ENCODE measurements around the gene DZIP1. TPM values are rescaled to one million over a fixed set of nuclear protein-coding genes. Genes with fewer than 3 reads are reported as not detected.

The DZIP1 gene
- polyA plus RNA-seq, 3 donors from 2014 or later = not detected

GRCh38 chr13:95660981-95661581, 16.6 kb upstream of the DZIP1 start:
- Mint-ChIP-seq H3K27ac (no peak overlapping the region), H3K27me3 (ENCODE audit: low read depth in 3 of 3) (peaks cover 2 to 19% (median 13%) of the 10 kb centered on the region in 3 donors), H3K9me3 (peaks cover 12 to 22% (median 17%) of the 10 kb centered on the region in 6 donors), H3K4me3 (no peak overlapping the region), H3K4me1 (no peaks in the 10 kb centered on the region), H3K36me3 (peaks cover 0 to 6% (median 0%) of the 10 kb centered on the region in 3 donors)
- peak in 2 of 3 donors; percentile 15 to 20 for DNase-seq

- Mint-ChIP-seq H3K4me1 (no peaks in the 10 kb centered on the region), H3K9me3 (peaks cover 1 to 7% (median 4%) of the 10 kb centered on the region in 6 donors), H3K27me3 (ENCODE audit: low read depth in 3 of 3) (peaks cover 2 to 15% (median 11%) of the 10 kb centered on the region in 3 donors), H3K4me3 (no peak overlapping the region), H3K27ac (no peak overlapping the region), H3K36me3 (no peaks in the 10 kb centered on the region)
- no peak for DNase-seq
These were observed 15.0 kb upstream of the DZIP1 start for GRCh38 chr13:95659500-95659899.

DNA sequence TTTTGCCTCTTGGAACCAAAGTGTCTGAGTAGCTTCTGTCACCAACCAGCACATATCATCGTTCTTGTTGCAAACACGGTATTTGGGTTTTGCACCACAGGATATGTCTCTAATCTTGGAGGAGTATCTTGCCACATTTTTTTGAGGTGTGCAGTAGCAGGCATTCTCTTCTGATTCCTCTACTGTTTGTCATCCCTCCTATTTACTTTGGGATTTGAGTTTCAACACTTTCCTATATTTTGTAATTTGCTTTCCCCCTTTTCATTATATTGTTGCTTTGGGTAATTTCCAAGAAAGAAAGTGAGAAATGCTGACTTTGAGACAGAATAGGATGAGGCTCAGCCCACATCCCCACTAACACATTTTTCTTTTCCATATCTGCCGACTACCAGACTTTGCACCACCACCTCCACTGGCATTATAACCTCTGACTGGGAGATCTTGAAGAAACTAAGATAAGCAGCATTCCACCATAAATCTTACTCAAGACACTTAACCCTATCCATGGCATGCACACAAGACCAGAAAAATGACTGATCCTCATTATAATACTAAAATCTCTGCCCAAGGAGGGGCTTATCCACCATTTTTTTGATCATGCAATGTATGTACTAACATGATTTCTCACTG, 12.0 kb upstream of the DZIP1 start:
- Mint-ChIP-seq H3K27me3 (ENCODE audit: low read depth in 3 of 3) (peaks cover 2 to 7% (median 4%) of the 10 kb centered on the region in 3 donors), H3K9me3 (no peaks in the 10 kb centered on the region), H3K4me3 (no peak overlapping the region), H3K36me3 (no peaks in the 10 kb centered on the region), H3K4me1 (no peaks in the 10 kb centered on the region), H3K27ac (no peak overlapping the region)
- no peak for DNase-seq

- Mint-ChIP-seq H3K9me3 (no peaks in the 10 kb centered on the region), H3K4me3 (no peak overlapping the region), H3K4me1 (no peaks in the 10 kb centered on the region), H3K36me3 (no peaks in the 10 kb centered on the region), H3K27ac (no peak overlapping the region), H3K27me3 (ENCODE audit: low read depth in 3 of 3) (peaks cover 0 to 4% (median 2%) of the 10 kb centered on the region in 3 donors)
- no peak for DNase-seq
These were observed 8.3 kb upstream of the DZIP1 start for GRCh38 chr13:95652821-95653220.

- no peak for DNase-seq
- H3K9me3 Mint-ChIP-seq = no peaks in the 10 kb centered on the region
- peaks cover 2 to 6% (median 3%) of the 10 kb centered on the region in 3 donors for H3K27me3 Mint-ChIP-seq (ENCODE audit: low read depth in 3 of 3)
- H3K27ac Mint-ChIP-seq = no peak overlapping the region
- no peak overlapping the region for H3K4me3 Mint-ChIP-seq
- no peaks in the 10 kb centered on the region for H3K36me3 Mint-ChIP-seq
- no peaks in the 10 kb centered on the region for H3K4me1 Mint-ChIP-seq
These were observed 7.8 kb upstream of the DZIP1 start for GRCh38 chr13:95652244-95652764.

- no peak for DNase-seq
- Mint-ChIP-seq H3K27ac (no peak overlapping the region), H3K4me3 (no peak overlapping the region), H3K36me3 (no peaks in the 10 kb centered on the region), H3K9me3 (no peaks in the 10 kb centered on the region), H3K4me1 (no peaks in the 10 kb centered on the region), H3K27me3 (ENCODE audit: low read depth in 3 of 3) (peaks cover 3 to 6% (median 4%) of the 10 kb centered on the region in 3 donors)
These were observed 6.2 kb upstream of the DZIP1 start for GRCh38 chr13:95650696-95651095.

GRCh38 chr13:95647321-95647720, 2.8 kb upstream of the DZIP1 start:
- peaks cover 8 to 16% of the 10 kb centered on the region in 2 donors for H3K4me1 Mint-ChIP-seq
- H3K27ac Mint-ChIP-seq = no peak overlapping the region
- H3K9me3 Mint-ChIP-seq = no peaks in the 10 kb centered on the region
- no peak for DNase-seq
- no peaks in the 10 kb centered on the region for H3K36me3 Mint-ChIP-seq
- peaks cover 7 to 10% (median 9%) of the 10 kb centered on the region in 3 donors for H3K27me3 Mint-ChIP-seq (ENCODE audit: low read depth in 3 of 3)
- no peak overlapping the region for H3K4me3 Mint-ChIP-seq

DNA sequence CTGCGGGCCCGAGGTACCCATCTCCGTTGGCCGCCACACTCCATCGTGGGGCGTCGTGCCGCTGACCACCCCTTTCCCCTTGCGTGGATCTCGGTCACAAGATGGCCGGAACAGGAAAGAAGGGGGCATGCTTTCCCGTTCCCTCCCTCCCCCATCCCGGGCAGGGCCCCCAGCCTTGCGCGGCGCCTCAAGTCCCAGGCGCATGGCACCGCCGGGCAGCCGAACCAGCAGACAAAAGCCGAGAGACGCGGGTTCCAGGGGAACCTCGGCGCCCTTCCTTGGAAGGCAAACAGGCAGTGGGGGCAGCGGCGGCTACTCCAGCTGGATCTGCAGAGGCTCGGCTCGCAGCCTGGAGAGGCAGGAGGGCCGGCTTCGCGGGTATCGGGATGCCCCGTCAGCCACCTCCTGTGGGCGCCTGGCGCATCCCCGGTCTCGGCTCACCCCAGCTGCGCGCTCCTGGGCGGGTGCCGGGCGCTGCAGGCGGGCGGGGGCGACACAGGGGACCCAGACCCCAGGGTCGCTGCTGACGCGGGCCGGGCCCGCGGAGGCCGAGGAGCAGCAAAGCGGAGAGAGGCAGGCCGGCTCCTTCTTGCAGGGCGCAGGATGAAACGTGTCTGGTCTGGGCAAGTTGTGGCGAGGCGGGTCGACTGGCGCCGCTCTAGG, 439 bp downstream of the DZIP1 start:
- H3K36me3 Mint-ChIP-seq = no peaks in the 10 kb centered on the region
- H3K27me3 Mint-ChIP-seq (ENCODE audit: low read depth in 3 of 3) = peaks cover 9 to 19% (median 13%) of the 10 kb centered on the region in 3 donors
- H3K9me3 Mint-ChIP-seq = no peaks in the 10 kb centered on the region
- no peak overlapping the region for H3K27ac Mint-ChIP-seq
- no peak overlapping the region for H3K4me3 Mint-ChIP-seq
- no peak for DNase-seq
- H3K4me1 Mint-ChIP-seq = peaks cover 8 to 16% of the 10 kb centered on the region in 2 donors

DNA sequence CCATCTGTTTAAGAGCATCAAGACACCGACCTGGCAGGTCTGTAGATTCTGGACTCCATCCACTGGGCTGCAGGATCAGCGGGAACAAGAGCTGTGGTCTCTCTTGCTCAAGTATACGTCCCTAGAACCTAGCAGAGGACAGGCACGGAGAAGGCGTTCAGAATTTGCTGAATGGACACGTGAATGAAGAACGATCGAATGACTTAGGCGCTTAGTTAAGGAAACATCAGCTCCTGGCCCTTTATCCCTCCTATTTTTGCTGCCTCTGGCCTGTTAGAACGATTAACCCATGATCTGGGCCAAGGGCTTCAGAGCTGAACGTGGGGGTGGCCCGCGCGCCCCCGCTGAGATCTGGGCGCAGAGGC, 953 bp downstream of the DZIP1 start:
- H3K4me1 Mint-ChIP-seq = peaks cover 8 to 16% of the 10 kb centered on the region in 2 donors
- no peak for DNase-seq
- peak overlapping the region in 3 of 5 donors; percentile 6 to 52 (median 42) for H3K4me3 Mint-ChIP-seq
- no peaks in the 10 kb centered on the region for H3K9me3 Mint-ChIP-seq
- no peak overlapping the region for H3K27ac Mint-ChIP-seq
- H3K27me3 Mint-ChIP-seq (ENCODE audit: low read depth in 3 of 3) = peaks cover 9 to 19% (median 13%) of the 10 kb centered on the region in 3 donors
- no peaks in the 10 kb centered on the region for H3K36me3 Mint-ChIP-seq

- Mint-ChIP-seq H3K4me3 (no peak overlapping the region), H3K36me3 (no peaks in the 10 kb centered on the region), H3K9me3 (no peaks in the 10 kb centered on the region), H3K4me1 (peaks cover 8 to 16% of the 10 kb centered on the region in 2 donors), H3K27me3 (ENCODE audit: low read depth in 3 of 3) (peaks cover 9 to 19% (median 13%) of the 10 kb centered on the region in 3 donors), H3K27ac (no peak overlapping the region)
- no peak for DNase-seq
These were observed 1.5 kb downstream of the DZIP1 start for GRCh38 chr13:95642999-95643398.

DNA sequence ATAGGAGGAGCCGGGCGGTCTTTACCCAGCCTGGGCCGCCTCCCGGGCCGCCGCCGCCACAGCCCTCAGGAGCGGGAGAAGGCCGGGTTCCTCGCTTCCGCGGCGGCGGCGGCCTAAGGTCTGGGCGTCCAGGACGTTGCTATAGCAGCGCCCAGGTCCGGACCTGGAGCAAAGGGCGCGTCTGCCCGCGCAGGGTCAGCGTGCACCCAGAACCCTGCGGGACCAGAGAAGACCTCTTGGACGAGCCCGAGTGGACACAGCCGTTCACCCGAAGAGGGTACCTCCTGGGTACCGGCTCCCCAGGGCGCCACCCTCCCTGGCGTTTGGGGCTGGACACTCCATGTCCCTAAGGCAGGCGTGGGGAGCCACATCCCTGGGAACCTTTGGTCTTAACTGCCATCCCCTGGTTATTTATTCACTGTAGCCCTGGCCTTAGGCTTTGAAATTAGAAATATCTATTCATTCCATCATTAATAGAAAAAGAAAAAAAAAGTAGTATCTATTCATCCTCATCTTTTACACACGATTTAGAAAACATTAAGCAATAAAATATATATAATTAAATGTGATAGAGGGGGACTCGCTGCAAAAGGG, 2.4 kb downstream of the DZIP1 start:
- Mint-ChIP-seq H3K4me3 (no peak overlapping the region), H3K4me1 (peaks cover 8 to 16% of the 10 kb centered on the region in 2 donors), H3K27ac (no peak overlapping the region), H3K27me3 (ENCODE audit: low read depth in 3 of 3) (peaks cover 7 to 15% (median 13%) of the 10 kb centered on the region in 3 donors), H3K36me3 (no peaks in the 10 kb centered on the region), H3K9me3 (no peaks in the 10 kb centered on the region)
- DNase-seq = no peak

DNA sequence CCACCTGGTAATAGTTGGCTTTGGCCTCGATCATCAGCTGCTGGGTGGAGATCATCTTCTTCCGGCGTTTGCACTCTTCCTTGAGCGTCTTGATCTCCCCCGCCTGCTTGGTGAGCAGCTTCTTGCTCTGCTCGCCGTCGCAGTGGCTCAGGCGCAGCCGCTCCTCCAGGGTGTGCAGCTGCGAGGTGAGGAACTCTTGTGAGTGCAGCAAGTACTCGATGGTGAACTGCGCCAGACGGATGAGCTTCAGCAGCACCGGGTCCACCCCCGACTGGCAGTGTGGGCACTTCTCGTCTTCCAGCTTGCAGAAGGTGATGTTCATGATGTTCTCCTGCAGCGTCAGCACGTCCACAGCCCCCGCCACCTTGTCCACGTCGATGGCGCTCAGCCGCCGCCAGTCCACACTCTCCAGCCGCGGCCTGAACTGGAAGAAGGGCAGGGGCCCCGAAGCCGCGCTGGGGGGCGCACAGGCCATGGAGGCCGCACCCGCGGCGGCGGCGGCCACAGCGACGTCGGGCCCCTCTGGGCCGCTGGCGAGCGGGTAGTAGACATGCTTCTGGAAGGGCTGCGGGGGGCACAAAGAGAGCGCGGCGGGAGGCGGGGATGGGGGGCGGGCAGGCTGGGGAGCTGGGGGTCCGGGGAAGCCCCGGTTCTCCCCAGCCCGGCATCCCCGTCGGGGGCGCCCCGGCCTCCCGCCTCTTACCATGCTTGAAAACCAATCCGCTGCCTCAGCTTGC, 3.0 kb downstream of the DZIP1 start:
- peaks cover 8 to 16% of the 10 kb centered on the region in 2 donors for H3K4me1 Mint-ChIP-seq
- peaks cover 7 to 13% (median 13%) of the 10 kb centered on the region in 3 donors for H3K27me3 Mint-ChIP-seq (ENCODE audit: low read depth in 3 of 3)
- H3K36me3 Mint-ChIP-seq = no peaks in the 10 kb centered on the region
- H3K9me3 Mint-ChIP-seq = no peaks in the 10 kb centered on the region
- DNase-seq = no peak
- no peak overlapping the region for H3K27ac Mint-ChIP-seq
- H3K4me3 Mint-ChIP-seq = no peak overlapping the region

- peaks cover 4 to 19% (median 10%) of the 10 kb centered on the region in 3 donors for H3K27me3 Mint-ChIP-seq (ENCODE audit: low read depth in 3 of 3)
- H3K27ac Mint-ChIP-seq = no peak overlapping the region
- no peaks in the 10 kb centered on the region for H3K36me3 Mint-ChIP-seq
- H3K4me1 Mint-ChIP-seq = no peaks in the 10 kb centered on the region
- no peak overlapping the region for H3K4me3 Mint-ChIP-seq
- no peak for DNase-seq
- H3K9me3 Mint-ChIP-seq = no peaks in the 10 kb centered on the region
These were observed 7.7 kb downstream of the DZIP1 start for GRCh38 chr13:95636853-95637252.
